HG02571 (cell line): ENCODE results near the gene CD320.

Experiments
- ATAC-seq: cut with Tn5 transposase; IDR thresholded peaks from one replicate; pipeline ENCODE4 v1.9.1; 2021; ENCODE audit warnings: mild to moderate bottlenecking, moderate library complexity; ENCODE audit not compliant: unreplicated experiment

CD320 gene

GRCh38 chr19:8255426-8256125 is 52.6 kb downstream of the CD320 start:
- no peak for ATAC-seq

- ATAC-seq, result no peak
Measured at GRCh38 chr19:8254286-8255001, 53.7 kb downstream of the CD320 start.

- no peak for ATAC-seq
Measured at GRCh38 chr19:8253678-8254077, 54.5 kb downstream of the CD320 start.

- no peak for ATAC-seq
Measured at GRCh38 chr19:8252922-8253589, 55.1 kb downstream of the CD320 start.
